ENCODE data around the gene PTK6. TPM values are rescaled to one million over a fixed set of nuclear protein-coding genes. Genes with fewer than 3 reads are reported as not detected.

PTK6 gene
- total RNA-seq, result under 1 TPM in 1 of 4 donors, not detected in 3; 0.36 TPM

DNA sequence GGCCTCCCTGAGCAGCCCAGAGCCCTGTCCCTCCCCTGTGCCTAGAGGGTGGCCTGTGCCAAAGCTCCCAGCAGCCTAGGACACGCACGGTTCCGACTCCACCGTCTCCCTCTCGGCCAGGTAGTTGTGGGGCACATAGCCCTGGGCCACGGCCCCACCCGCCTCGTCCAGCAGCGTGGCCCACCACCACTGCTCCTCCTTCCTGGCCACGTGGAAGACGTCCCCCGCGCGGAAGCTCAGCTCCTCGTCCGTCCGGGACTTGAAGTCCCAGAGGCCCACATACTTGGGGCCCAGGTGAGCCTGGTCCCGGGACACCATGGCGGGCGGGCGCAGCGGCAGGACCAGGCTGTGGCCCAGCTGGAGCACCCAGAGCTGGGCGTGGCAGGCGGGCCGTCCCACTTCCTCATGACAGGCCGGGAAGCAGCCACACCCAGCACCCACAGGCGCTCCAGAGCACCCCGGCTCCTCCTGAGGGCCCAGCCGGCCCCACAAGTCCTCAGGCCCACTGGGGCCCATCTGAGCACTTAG is at the start of gene PTK6:
Gene PTK6 (minus strand): TSS at position 380 of the 528 bp plus-strand sequence. CDS start 62 bp downstream, at position 318.
- TF ChIP-seq, protein P1, sequence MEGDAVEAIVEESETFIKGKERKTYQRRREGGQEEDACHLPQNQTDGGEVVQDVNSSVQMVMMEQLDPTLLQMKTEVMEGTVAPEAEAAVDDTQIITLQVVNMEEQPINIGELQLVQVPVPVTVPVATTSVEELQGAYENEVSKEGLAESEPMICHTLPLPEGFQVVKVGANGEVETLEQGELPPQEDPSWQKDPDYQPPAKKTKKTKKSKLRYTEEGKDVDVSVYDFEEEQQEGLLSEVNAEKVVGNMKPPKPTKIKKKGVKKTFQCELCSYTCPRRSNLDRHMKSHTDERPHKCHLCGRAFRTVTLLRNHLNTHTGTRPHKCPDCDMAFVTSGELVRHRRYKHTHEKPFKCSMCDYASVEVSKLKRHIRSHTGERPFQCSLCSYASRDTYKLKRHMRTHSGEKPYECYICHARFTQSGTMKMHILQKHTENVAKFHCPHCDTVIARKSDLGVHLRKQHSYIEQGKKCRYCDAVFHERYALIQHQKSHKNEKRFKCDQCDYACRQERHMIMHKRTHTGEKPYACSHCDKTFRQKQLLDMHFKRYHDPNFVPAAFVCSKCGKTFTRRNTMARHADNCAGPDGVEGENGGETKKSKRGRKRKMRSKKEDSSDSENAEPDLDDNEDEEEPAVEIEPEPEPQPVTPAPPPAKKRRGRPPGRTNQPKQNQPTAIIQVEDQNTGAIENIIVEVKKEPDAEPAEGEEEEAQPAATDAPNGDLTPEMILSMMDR (IDR thresholded peaks at IDR 0.05 in 4 of 5, conservative IDR thresholded peaks at IDR 0.05 in 1 of 5), result no peak
- TF ChIP-seq POLR2A (IDR thresholded peaks at IDR 0.05), result no peak
- peak within 1 kb of the TSS in 1 of 4 donors; percentile 23 for H3K27ac ChIP-seq
- peaks cover 28 to 39% (median 37%) of the 10 kb centered on the region in 3 donors for H3K27me3 ChIP-seq
- in situ Hi-C loops (cut with MboI; ENCODE audit: low sequenced_read_pairs in 4 of 4), result loop anchor here in 1 of 4 donors (25.0 kb wide), 1 partner anchor 100 kb away; the partner anchor contains the start of gene GMEB2
- peaks cover 0 to 4% of the 10 kb centered on the region in 2 donors for H3K4me1 ChIP-seq
- intact Hi-C loops (cut with DNase I; ENCODE audit: low total_unique reads), result loop anchor here (5.0 kb wide), 1 partner anchor 75 kb away; no protein-coding TSS in a partner anchor
- no peaks in the 10 kb centered on the region for H3K9me3 ChIP-seq
- no peaks in the 10 kb centered on the region for H3K36me3 ChIP-seq
- H3K4me3 ChIP-seq, result peak within 1 kb of the TSS in 3 of 4 donors; percentile 9 to 40 (median 17)
- ATAC-seq (no peak), DNase-seq (no peak)

DNA sequence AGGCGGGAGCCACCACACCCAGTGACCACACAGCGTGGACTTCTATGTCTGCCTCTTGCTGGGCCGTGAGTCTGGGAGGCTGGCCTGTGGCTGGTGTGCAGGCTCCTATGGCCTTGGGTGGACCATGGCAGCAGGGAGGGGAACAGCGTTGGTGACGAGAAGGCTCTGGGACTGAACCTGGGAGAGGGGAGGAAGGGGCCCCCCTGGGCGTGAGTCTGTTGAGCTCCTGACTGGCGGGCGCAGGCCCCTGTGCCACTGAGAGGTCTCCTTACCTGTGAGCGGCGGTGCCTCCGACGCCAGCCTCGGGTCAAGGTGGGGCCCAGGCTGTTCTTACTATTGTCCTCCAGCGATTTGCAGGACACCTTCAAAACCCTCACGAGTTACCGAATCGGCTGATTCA is 49.6 kb upstream of the PTK6 start:
- H3K36me3 ChIP-seq, result peaks cover 0 to 38% of the 10 kb centered on the region in 2 donors
- in situ Hi-C loops (cut with MboI; ENCODE audit: low sequenced_read_pairs in 4 of 4) (no loop called here), intact Hi-C loops (cut with DNase I; ENCODE audit: low total_unique reads) (no loop called here)
- H3K4me3 ChIP-seq, result no peak overlapping the region
- H3K27me3 ChIP-seq, result no peaks in the 10 kb centered on the region
- H3K27ac ChIP-seq, result no peak overlapping the region
- TF ChIP-seq, protein P1 (IDR thresholded peaks at IDR 0.05 in 4 of 5, conservative IDR thresholded peaks at IDR 0.05 in 1 of 5), result no peak
- TF ChIP-seq POLR2A (IDR thresholded peaks at IDR 0.05), result no peak
- DNase-seq (no peak), ATAC-seq (no peak)
- no peaks in the 10 kb centered on the region for H3K9me3 ChIP-seq
- H3K4me1 ChIP-seq, result peaks cover 0 to 6% of the 10 kb centered on the region in 2 donors

DNA sequence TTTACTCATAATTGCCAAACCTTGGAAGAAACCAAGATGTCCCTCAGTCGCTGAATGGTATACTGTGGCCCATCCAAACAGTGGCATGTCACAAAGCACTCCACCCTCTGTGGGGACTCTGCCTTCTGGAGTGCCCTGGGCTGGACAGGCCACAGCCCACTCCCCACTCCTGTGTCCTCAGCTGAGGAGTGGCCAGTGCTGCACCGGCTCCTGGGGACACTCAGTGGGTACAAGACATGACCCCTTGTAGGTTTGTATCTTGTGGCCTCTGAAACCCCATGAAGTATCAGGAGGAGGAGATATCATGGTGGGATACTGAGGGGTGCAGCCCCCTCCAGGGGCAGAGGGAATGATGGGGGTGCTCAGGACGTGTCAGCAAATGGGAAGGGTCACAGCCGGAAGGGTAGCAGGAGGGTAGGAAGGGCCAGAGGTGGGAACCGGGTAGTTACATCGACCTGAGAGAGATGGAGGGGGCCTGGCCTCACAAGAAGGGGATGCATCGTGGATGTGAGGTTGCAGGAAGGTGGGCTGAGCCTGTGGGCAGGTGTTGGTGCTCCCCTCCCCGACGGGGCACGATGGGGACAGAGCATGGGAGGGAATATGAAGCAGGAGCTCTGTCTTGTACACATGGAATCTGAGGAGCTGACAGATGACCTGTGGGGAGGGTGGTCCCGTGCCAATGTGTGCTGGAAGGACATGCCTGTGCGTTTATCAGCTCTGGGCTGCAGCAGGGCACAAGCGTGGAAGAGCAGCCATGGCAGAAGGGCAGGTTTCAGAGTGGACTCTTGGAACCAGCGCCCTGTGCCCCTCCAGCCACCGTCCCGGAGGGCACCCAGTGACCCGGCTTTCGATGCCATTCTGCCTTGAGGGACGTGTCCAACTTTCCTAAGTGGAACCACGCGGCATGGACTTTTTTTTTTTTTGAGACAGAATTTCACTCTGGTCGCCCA is 48.7 kb upstream of the PTK6 start:
- no peaks in the 10 kb centered on the region for H3K9me3 ChIP-seq
- DNase-seq (no peak), ATAC-seq (no peak)
- in situ Hi-C loops (cut with MboI; ENCODE audit: low sequenced_read_pairs in 4 of 4), result no loop called here
- H3K36me3 ChIP-seq, result peaks cover 0 to 31% of the 10 kb centered on the region in 2 donors
- peaks cover 0 to 6% of the 10 kb centered on the region in 2 donors for H3K4me1 ChIP-seq
- TF ChIP-seq, protein P1 (IDR thresholded peaks at IDR 0.05 in 4 of 5, conservative IDR thresholded peaks at IDR 0.05 in 1 of 5), result no peak
- no peak for TF ChIP-seq POLR2A (IDR thresholded peaks at IDR 0.05)
- no peaks in the 10 kb centered on the region for H3K27me3 ChIP-seq
- intact Hi-C loops (cut with DNase I; ENCODE audit: low total_unique reads), result no loop called here
- no peak overlapping the region for H3K4me3 ChIP-seq
- H3K27ac ChIP-seq, result no peak overlapping the region

DNA sequence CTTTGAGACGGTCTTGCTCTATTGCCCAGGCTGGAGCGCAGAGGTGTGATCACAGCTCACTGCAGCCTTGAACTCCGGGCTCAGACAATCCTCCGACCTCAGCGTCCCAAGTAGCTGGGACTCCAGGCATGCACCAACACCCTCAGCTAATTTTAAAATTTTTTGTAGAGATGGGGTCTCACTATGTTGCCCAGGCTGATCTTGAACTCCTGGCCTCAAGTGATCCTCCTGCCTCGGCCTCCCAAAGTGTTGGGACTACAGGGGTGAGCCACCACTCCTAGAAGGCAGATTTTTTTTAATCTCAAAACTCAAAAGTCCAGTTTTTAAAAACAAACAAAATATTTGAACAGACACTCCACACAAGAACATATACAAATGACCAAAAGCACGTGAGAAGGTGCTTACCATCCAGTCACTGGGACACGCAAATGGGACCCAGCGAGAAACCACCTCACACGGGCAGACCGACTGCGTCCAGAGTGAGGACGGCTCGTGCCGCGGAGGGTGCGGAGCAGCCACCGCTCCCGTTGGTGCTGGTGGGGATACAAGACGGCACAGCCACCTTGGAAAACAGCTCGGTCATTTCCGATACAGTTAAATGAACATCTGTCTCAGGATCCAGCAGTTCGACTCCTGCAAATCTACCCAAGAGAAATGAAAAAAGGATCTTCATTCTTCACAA is 45.3 kb upstream of the PTK6 start:
- DNase-seq, result no peak
- in situ Hi-C loops (cut with MboI; ENCODE audit: low sequenced_read_pairs in 4 of 4), result no loop called here
- H3K27me3 ChIP-seq, result no peaks in the 10 kb centered on the region
- no peak overlapping the region for H3K27ac ChIP-seq
- H3K4me3 ChIP-seq, result no peak overlapping the region
- no peak for TF ChIP-seq POLR2A (IDR thresholded peaks at IDR 0.05)
- TF ChIP-seq, protein P1 (IDR thresholded peaks at IDR 0.05 in 4 of 5, conservative IDR thresholded peaks at IDR 0.05 in 1 of 5), result no peak
- no peaks in the 10 kb centered on the region for H3K9me3 ChIP-seq
- ATAC-seq, result no peak
- H3K36me3 ChIP-seq, result peaks cover 0 to 1% of the 10 kb centered on the region in 2 donors
- peaks cover 0 to 8% of the 10 kb centered on the region in 2 donors for H3K4me1 ChIP-seq
- intact Hi-C loops (cut with DNase I; ENCODE audit: low total_unique reads), result no loop called here

Measured in gastrocnemius medialis (tissue), 4 donors.